ENCODE results near the gene ST7.

- TF ChIP-seq POLR2A (IDR thresholded peaks at IDR 0.05) (no peak), CTCF (IDR thresholded peaks at IDR 0.05) (no peak)
Observed at GRCh38 chr7:117001283-117001682, 48.0 kb downstream of the ST7 start.
